ENCODE data around the gene PLEKHJ1. TPM values are rescaled to one million over a fixed set of nuclear protein-coding genes. Genes with fewer than 3 reads are reported as not detected.

Gene PLEKHJ1
- total and polyA plus RNA-seq, 2 of the 13 experiments (the other 11 are each of a cell fraction or from before 2014, with no cell fraction given) = 70.5 to 130 TPM

GRCh38 chr19:2236314-2237050, at the start of gene PLEKHJ1, which contains the start of gene SF3A2 (continued):
- TF ChIP-seq, protein P1, sequence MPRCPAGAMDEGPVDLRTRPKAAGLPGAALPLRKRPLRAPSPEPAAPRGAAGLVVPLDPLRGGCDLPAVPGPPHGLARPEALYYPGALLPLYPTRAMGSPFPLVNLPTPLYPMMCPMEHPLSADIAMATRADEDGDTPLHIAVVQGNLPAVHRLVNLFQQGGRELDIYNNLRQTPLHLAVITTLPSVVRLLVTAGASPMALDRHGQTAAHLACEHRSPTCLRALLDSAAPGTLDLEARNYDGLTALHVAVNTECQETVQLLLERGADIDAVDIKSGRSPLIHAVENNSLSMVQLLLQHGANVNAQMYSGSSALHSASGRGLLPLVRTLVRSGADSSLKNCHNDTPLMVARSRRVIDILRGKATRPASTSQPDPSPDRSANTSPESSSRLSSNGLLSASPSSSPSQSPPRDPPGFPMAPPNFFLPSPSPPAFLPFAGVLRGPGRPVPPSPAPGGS (CRISPR knock-in tag; IDR thresholded peaks at IDR 0.05) = peak; percentile 95
- TF ChIP-seq, protein P2, sequence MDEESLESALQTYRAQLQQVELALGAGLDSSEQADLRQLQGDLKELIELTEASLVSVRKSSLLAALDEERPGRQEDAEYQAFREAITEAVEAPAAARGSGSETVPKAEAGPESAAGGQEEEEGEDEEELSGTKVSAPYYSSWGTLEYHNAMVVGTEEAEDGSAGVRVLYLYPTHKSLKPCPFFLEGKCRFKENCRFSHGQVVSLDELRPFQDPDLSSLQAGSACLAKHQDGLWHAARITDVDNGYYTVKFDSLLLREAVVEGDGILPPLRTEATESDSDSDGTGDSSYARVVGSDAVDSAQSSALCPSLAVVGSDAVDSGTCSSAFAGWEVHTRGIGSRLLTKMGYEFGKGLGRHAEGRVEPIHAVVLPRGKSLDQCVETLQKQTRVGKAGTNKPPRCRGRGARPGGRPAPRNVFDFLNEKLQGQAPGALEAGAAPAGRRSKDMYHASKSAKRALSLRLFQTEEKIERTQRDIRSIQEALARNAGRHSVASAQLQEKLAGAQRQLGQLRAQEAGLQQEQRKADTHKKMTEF (CRISPR knock-in tag; IDR thresholded peaks at IDR 0.05) = peak; percentile 98
- TF ChIP-seq CBX1 (IDR thresholded peaks at IDR 0.05; ENCODE audit: low read depth) (peak; percentile 23), DR1 (CRISPR knock-in tag; IDR thresholded peaks at IDR 0.05) (peak; percentile 75), ZNF530 (CRISPR knock-in tag; IDR thresholded peaks at IDR 0.05; ENCODE audit: low read depth) (0 out of 2 replicates have a peak, but pooled peaks have one; percentile 20), HOXA9 (CRISPR knock-in tag; IDR thresholded peaks at IDR 0.05; ENCODE audit: borderline replicate concordance) (peak; percentile 95), ZNF331 (CRISPR knock-in tag; IDR thresholded peaks at IDR 0.05) (peak; percentile 74), MED13 (CRISPR knock-in tag; IDR thresholded peaks at IDR 0.05) (peak; percentile 93), ZBTB1 (CRISPR knock-in tag; IDR thresholded peaks at IDR 0.05; ENCODE audit: borderline replicate concordance) (no peak), ESRRA (CRISPR knock-in tag; IDR thresholded peaks at IDR 0.05; ENCODE audit: low read depth) (peak; percentile 73), ZFAT (CRISPR knock-in tag; conservative IDR thresholded peaks at IDR 0.05) (peak; percentile 43; the same call in 1 of the 2 replicates), ZNF446 (CRISPR knock-in tag; IDR thresholded peaks at IDR 0.05) (peak; percentile 86; the same call in 1 of the 2 replicates), ZNF432 (CRISPR knock-in tag; IDR thresholded peaks at IDR 0.05; ENCODE audit: borderline replicate concordance) (no peak), ZNF337 (CRISPR knock-in tag; IDR thresholded peaks at IDR 0.05; ENCODE audit: borderline replicate concordance, low read depth) (0 out of 2 replicates have a peak, but pooled peaks have one; percentile 50), ADNP (CRISPR knock-in tag; IDR thresholded peaks at IDR 0.05) (0 out of 2 replicates have a peak, but pooled peaks have one; percentile 12), POLR2AphosphoS2 (IDR thresholded peaks at IDR 0.05; ENCODE audit: low read depth, low read length) (no peak), MBD4 (IDR thresholded peaks at IDR 0.05; ENCODE audit: borderline replicate concordance, low read length) (no peak), SMARCC2 (IDR thresholded peaks at IDR 0.05) (no peak), SMAD1 (CRISPR knock-in tag; IDR thresholded peaks at IDR 0.05; ENCODE audit: borderline replicate concordance, low read depth) (peak; percentile 86; the same call in 1 of the 2 replicates), HNRNPUL1 (IDR thresholded peaks at IDR 0.05; ENCODE audit: low read depth, low read length) (no peak), ZNF569 (CRISPR knock-in tag; IDR thresholded peaks at IDR 0.05; ENCODE audit: borderline replicate concordance) (no peak; the same call in 1 of the 2 replicates), ELF4 (CRISPR knock-in tag; IDR thresholded peaks at IDR 0.05; ENCODE audit: borderline replicate concordance) (no peak; the same call in 1 of the 2 replicates)
- TF ChIP-seq, protein P3, sequence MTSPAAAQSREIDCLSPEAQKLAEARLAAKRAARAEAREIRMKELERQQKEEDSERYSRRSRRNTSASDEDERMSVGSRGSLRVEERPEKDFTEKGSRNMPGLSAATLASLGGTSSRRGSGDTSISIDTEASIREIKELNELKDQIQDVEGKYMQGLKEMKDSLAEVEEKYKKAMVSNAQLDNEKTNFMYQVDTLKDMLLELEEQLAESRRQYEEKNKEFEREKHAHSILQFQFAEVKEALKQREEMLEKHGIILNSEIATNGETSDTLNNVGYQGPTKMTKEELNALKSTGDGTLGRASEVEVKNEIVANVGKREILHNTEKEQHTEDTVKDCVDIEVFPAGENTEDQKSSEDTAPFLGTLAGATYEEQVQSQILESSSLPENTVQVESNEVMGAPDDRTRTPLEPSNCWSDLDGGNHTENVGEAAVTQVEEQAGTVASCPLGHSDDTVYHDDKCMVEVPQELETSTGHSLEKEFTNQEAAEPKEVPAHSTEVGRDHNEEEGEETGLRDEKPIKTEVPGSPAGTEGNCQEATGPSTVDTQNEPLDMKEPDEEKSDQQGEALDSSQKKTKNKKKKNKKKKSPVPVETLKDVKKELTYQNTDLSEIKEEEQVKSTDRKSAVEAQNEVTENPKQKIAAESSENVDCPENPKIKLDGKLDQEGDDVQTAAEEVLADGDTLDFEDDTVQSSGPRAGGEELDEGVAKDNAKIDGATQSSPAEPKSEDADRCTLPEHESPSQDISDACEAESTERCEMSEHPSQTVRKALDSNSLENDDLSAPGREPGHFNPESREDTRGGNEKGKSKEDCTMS (CRISPR knock-in tag; conservative IDR thresholded peaks at IDR 0.05) = peak; percentile 87
- TF ChIP-seq, protein P4, sequence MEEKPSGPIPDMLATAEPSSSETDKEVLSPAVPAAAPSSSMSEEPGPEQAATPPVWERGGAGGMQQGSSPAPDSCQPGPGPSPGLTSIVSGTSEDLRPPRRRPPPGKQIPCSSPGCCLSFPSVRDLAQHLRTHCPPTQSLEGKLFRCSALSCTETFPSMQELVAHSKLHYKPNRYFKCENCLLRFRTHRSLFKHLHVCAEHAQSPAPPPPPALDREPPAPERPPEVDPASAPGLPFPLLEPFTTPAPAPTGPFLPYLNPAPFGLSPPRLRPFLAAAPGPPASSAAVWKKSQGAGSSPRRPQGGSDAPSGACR (CRISPR knock-in tag; IDR thresholded peaks at IDR 0.05) = peak; percentile 93
